Measurements from ENCODE around the gene MYO1D.

The MYO1D gene

DNA sequence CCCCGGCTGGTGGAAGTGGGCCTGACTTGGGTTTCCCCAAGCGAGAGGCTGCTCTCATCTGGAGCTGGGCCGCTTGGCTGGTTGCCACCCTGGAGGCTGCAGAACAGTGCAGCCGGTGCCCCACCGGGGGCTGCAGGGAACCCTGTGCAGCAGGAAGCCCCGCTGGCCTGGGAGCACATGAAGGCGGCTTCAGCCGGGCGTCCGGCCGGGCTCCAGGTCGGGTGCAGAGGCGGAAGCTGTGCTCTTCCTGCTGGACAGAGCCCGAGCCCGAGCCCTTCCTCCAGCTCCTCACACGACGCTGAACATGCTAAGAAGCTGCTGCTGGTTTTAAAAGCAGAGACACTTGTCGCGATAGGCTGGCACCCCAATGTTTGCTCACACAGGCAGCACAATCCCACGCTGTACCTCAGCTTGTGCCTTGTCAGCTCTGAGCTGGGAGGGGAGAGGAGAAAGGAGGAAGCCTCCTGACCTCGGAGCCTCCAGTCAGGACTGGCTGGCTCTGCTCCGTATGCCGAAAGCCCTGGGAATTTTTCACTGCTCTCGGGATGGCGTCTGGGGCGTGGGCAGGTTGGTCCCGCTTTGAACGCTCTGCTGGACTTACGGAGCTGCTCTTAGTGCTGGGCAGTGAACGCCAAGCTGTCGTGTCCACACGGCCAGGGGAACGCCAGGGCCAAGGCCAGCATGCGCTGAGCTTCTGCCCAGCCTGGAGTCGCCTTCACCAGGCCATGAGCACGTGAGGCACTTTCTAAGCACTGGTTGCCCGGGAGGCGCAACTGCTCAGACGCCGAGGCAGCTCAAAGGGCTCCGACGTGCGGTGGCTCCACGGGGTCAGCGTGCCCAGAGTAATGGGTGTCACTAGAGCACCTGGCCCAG lies 381.3 kb downstream of the MYO1D start:
- Histone ChIP-seq H3K14ac (ENCODE audit: low read length) (peak overlapping the region; percentile 77), H2BK12ac (ENCODE audit: low read length) (peak overlapping the region; percentile 30), H3K27ac (replicated peaks; ENCODE audit: low read length) (no peak overlapping the region), H3K4me1 (ENCODE audit: control insufficient read depth in 2 of 2, insufficient read depth in 1 of 2, low read depth in 1 of 2, low read length in 2 of 2) (peaks cover 10 to 13% of the 10 kb centered on the region in 2 donors), H2BK120ac (ENCODE audit: low read depth, low read length) (no peak overlapping the region), H3K79me1 (ENCODE audit: low read depth, low read length) (peaks cover 3% of the 10 kb centered on the region), H3K4me3 (ENCODE audit: low read length in 2 of 2) (no peak overlapping the region), H2AFZ (ENCODE audit: low read length) (peak overlapping the region; percentile 79), H2BK5ac (ENCODE audit: low read length) (no peak overlapping the region), H3K9ac (ENCODE audit: low read depth, low read length, poor library complexity) (peak overlapping the region; percentile 63), H4K91ac (ENCODE audit: low read depth, low read length, poor library complexity) (no peak overlapping the region), H3K23ac (ENCODE audit: low read depth, low read length, poor library complexity) (peak overlapping the region; percentile 46), H3K4me2 (ENCODE audit: insufficient read depth, low read length, poor library complexity, severe bottlenecking) (no peak overlapping the region), H2AK5ac (ENCODE audit: low read depth, low read length) (no peak overlapping the region), H4K8ac (ENCODE audit: low read depth, low read length) (peak overlapping the region; percentile 48), H3K4ac (ENCODE audit: low read length) (no peak overlapping the region), H3K36me3 (replicated peaks in 1 of 2; ENCODE audit: control insufficient read depth in 2 of 2, insufficient read depth in 2 of 2, low read length in 2 of 2) (peaks cover 0 to 6% of the 10 kb centered on the region in 2 donors), H2BK15ac (ENCODE audit: low read length) (peak overlapping the region; percentile 68), H3K18ac (ENCODE audit: low read length) (peak overlapping the region; percentile 83), H3K27me3 (ENCODE audit: control insufficient read depth in 3 of 3, insufficient read depth in 3 of 3, low read depth in 1 of 3, low read length in 3 of 3) (no peaks in the 10 kb centered on the region), H3K9me3 (replicated peaks in 1 of 2; ENCODE audit: control insufficient read depth in 2 of 2, insufficient read depth in 1 of 2, low read depth in 1 of 2, low read length in 2 of 2) (no peaks in the 10 kb centered on the region)
- no peak for DNase-seq (ENCODE audit: low spot score)
- no CpG with 5 or more reads among the region's 45 CpGs for WGBS, 2 donors (ENCODE audit: extremely low coverage in 2 of 2, insufficient read length in 2 of 2, insufficient replicate concordance in 1 of 2)

DNA sequence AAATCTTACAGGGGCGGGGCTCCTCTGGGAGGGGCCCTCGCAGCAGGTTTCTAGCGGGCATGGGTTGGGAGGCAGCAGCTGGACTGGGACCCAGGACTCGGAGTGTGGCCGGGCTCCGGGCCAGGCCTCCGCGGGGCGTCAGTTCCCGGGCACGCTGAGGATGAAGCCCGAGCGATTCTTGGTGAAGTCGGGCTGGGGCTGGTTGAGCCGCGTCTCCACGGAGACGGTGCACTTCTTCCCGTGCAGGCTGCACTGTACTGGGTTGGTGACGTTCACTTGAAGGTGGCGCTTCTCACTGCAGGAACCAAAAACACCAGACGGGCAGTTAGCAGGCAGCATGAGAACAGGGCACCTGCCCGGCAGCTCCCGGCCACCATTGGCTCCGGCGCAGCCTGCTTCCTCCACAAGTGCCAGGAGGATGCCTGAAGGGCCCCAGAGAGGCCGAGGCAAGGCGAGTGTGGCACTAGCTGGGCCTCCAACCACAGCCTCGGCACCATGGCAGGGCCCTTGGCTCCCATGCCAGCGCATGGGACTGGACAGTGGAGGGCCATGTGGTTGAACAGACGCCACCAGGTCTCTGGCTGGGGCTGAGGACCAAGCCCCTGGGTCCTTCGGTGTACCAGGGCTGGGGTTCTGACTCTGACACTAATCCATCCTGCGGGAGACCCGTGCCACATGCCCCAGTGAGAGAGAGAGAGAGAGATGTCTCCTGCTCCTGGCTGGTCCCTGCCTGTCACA lies 382.1 kb downstream of the MYO1D start:
- peak overlapping the region; percentile 30 for H2BK12ac ChIP-seq (ENCODE audit: low read length)
- no peak for DNase-seq (ENCODE audit: low spot score)
- no peak overlapping the region for H3K4ac ChIP-seq (ENCODE audit: low read length)
- no peak overlapping the region for H3K4me2 ChIP-seq (ENCODE audit: insufficient read depth, low read length, poor library complexity, severe bottlenecking)
- H3K18ac ChIP-seq (ENCODE audit: low read length), result peak overlapping the region; percentile 66
- H3K27ac ChIP-seq (replicated peaks; ENCODE audit: low read length), result no peak overlapping the region
- WGBS, 2 donors (ENCODE audit: extremely low coverage in 2 of 2, insufficient read length in 2 of 2, insufficient replicate concordance in 1 of 2), result no CpG with 5 or more reads among the region's 34 CpGs
- H3K36me3 ChIP-seq (replicated peaks in 1 of 2; ENCODE audit: control insufficient read depth in 2 of 2, insufficient read depth in 2 of 2, low read length in 2 of 2), result peaks cover 4 to 14% of the 10 kb centered on the region in 2 donors
- H4K91ac ChIP-seq (ENCODE audit: low read depth, low read length, poor library complexity), result no peak overlapping the region
- no peak overlapping the region for H2BK120ac ChIP-seq (ENCODE audit: low read depth, low read length)
- peak overlapping the region; percentile 59 for H2AK5ac ChIP-seq (ENCODE audit: low read depth, low read length)
- H3K9ac ChIP-seq (ENCODE audit: low read depth, low read length, poor library complexity), result no peak overlapping the region
- peak overlapping the region; percentile 79 for H2AFZ ChIP-seq (ENCODE audit: low read length)
- H3K27me3 ChIP-seq (ENCODE audit: control insufficient read depth in 3 of 3, insufficient read depth in 3 of 3, low read depth in 1 of 3, low read length in 3 of 3), result no peaks in the 10 kb centered on the region
- peak overlapping the region; percentile 60 for H3K14ac ChIP-seq (ENCODE audit: low read length)
- peak overlapping the region; percentile 46 for H3K23ac ChIP-seq (ENCODE audit: low read depth, low read length, poor library complexity)
- H3K4me1 ChIP-seq (ENCODE audit: control insufficient read depth in 2 of 2, insufficient read depth in 1 of 2, low read depth in 1 of 2, low read length in 2 of 2), result peaks cover 12 to 16% of the 10 kb centered on the region in 2 donors
- H3K79me1 ChIP-seq (ENCODE audit: low read depth, low read length), result peaks cover 3% of the 10 kb centered on the region
- H2BK15ac ChIP-seq (ENCODE audit: low read length), result no peak overlapping the region
- peak overlapping the region; percentile 7 for H4K8ac ChIP-seq (ENCODE audit: low read depth, low read length)
- no peaks in the 10 kb centered on the region for H3K9me3 ChIP-seq (replicated peaks in 1 of 2; ENCODE audit: control insufficient read depth in 2 of 2, insufficient read depth in 1 of 2, low read depth in 1 of 2, low read length in 2 of 2)
- H2BK5ac ChIP-seq (ENCODE audit: low read length), result no peak overlapping the region
- no peak overlapping the region for H3K4me3 ChIP-seq (ENCODE audit: low read length in 2 of 2)

DNA sequence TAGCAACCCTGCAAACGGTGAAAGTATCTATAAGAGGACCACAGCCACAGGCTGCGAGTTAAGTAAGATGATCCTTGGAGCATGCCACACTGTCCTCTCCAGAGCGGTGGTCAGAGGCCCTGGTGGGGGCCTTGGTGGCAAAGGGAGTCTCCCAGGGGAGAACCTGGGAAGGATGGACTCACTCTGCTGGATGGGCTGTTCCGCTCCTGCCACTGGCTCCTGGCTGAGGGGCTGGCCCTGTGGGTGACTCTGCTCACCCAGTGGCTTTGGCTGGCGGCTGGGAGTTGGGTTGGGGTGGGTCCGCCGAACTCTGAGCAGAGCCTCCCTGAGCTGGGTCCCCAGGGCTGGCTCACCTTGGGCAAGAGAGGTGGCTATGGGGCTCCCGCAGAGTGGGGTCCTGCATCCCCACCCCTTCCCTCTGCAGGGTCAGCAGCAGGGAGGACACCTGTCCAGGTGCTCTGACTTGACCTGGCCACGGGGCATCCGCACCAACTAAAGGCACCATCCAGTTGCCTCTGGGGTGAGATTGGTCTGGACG lies 382.9 kb downstream of the MYO1D start:
- Histone ChIP-seq H3K4me2 (ENCODE audit: insufficient read depth, low read length, poor library complexity, severe bottlenecking) (no peak overlapping the region), H3K9ac (ENCODE audit: low read depth, low read length, poor library complexity) (no peak overlapping the region), H4K8ac (ENCODE audit: low read depth, low read length) (no peak overlapping the region), H2AK5ac (ENCODE audit: low read depth, low read length) (peak overlapping the region; percentile 18), H4K91ac (ENCODE audit: low read depth, low read length, poor library complexity) (no peak overlapping the region), H2BK12ac (ENCODE audit: low read length) (no peak overlapping the region), H2AFZ (ENCODE audit: low read length) (no peak overlapping the region), H3K79me1 (ENCODE audit: low read depth, low read length) (peaks cover 3% of the 10 kb centered on the region), H3K27me3 (ENCODE audit: control insufficient read depth in 3 of 3, insufficient read depth in 3 of 3, low read depth in 1 of 3, low read length in 3 of 3) (no peaks in the 10 kb centered on the region), H3K14ac (ENCODE audit: low read length) (no peak overlapping the region), H3K9me3 (replicated peaks in 1 of 2; ENCODE audit: control insufficient read depth in 2 of 2, insufficient read depth in 1 of 2, low read depth in 1 of 2, low read length in 2 of 2) (no peaks in the 10 kb centered on the region), H3K23ac (ENCODE audit: low read depth, low read length, poor library complexity) (no peak overlapping the region), H3K36me3 (replicated peaks in 1 of 2; ENCODE audit: control insufficient read depth in 2 of 2, insufficient read depth in 2 of 2, low read length in 2 of 2) (peaks cover 7 to 21% of the 10 kb centered on the region in 2 donors), H3K4me3 (ENCODE audit: low read length in 2 of 2) (no peak overlapping the region), H3K27ac (replicated peaks; ENCODE audit: low read length) (no peak overlapping the region), H3K4me1 (ENCODE audit: control insufficient read depth in 2 of 2, insufficient read depth in 1 of 2, low read depth in 1 of 2, low read length in 2 of 2) (peaks cover 16 to 19% of the 10 kb centered on the region in 2 donors), H3K18ac (ENCODE audit: low read length) (no peak overlapping the region), H2BK120ac (ENCODE audit: low read depth, low read length) (no peak overlapping the region), H2BK5ac (ENCODE audit: low read length) (no peak overlapping the region), H3K4ac (ENCODE audit: low read length) (no peak overlapping the region), H2BK15ac (ENCODE audit: low read length) (no peak overlapping the region)
- WGBS, 2 donors (ENCODE audit: extremely low coverage in 2 of 2, insufficient read length in 2 of 2, insufficient replicate concordance in 1 of 2), result no CpG with 5 or more reads among the region's 11 CpGs
- DNase-seq (ENCODE audit: low spot score), result no peak

DNA sequence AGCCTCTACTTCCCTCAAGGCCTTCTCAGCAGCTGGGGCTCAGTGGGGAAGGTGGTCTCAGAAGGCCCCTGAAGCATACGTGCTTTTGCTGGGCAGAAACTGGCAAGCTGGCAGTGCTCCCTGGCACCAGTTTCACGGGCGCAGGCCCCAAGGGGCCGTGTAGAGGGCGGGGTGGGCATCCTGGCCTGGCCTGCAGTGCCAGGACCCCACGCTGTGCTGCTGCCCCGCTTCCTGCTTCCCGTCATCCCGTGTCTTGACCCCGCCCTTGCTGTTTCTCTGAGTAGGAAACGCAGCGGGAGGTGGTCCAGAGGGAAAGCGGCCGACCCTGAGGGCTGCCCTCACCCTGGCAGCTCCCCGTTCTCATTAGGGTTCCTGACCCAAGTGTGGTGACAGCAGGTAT lies 383.4 kb downstream of the MYO1D start:
- WGBS, 2 donors (ENCODE audit: extremely low coverage in 2 of 2, insufficient read length in 2 of 2, insufficient replicate concordance in 1 of 2), result no CpG with 5 or more reads among the region's 15 CpGs
- no peaks in the 10 kb centered on the region for H3K27me3 ChIP-seq (ENCODE audit: control insufficient read depth in 3 of 3, insufficient read depth in 3 of 3, low read depth in 1 of 3, low read length in 3 of 3)
- no peak overlapping the region for H4K8ac ChIP-seq (ENCODE audit: low read depth, low read length)

More for the DNA sequence above, 383.4 kb downstream of the MYO1D start:
- H2BK15ac ChIP-seq (ENCODE audit: low read length), result no peak overlapping the region
- H2BK120ac ChIP-seq (ENCODE audit: low read depth, low read length), result no peak overlapping the region
- peak overlapping the region; percentile 16 for H3K18ac ChIP-seq (ENCODE audit: low read length)
- no peak overlapping the region for H4K91ac ChIP-seq (ENCODE audit: low read depth, low read length, poor library complexity)
- H3K79me1 ChIP-seq (ENCODE audit: low read depth, low read length), result peaks cover 3% of the 10 kb centered on the region
- no peak overlapping the region for H3K14ac ChIP-seq (ENCODE audit: low read length)
- H2AK5ac ChIP-seq (ENCODE audit: low read depth, low read length), result no peak overlapping the region
- peaks cover 16 to 20% of the 10 kb centered on the region in 2 donors for H3K4me1 ChIP-seq (ENCODE audit: control insufficient read depth in 2 of 2, insufficient read depth in 1 of 2, low read depth in 1 of 2, low read length in 2 of 2)
- no peaks in the 10 kb centered on the region for H3K9me3 ChIP-seq (replicated peaks in 1 of 2; ENCODE audit: control insufficient read depth in 2 of 2, insufficient read depth in 1 of 2, low read depth in 1 of 2, low read length in 2 of 2)
- H2BK5ac ChIP-seq (ENCODE audit: low read length), result no peak overlapping the region
- DNase-seq (ENCODE audit: low spot score), result no peak
- H3K36me3 ChIP-seq (replicated peaks in 1 of 2; ENCODE audit: control insufficient read depth in 2 of 2, insufficient read depth in 2 of 2, low read length in 2 of 2), result peaks cover 8 to 26% of the 10 kb centered on the region in 2 donors
- H2BK12ac ChIP-seq (ENCODE audit: low read length), result no peak overlapping the region
- H3K4me3 ChIP-seq (ENCODE audit: low read length in 2 of 2), result no peak overlapping the region
- no peak overlapping the region for H3K4ac ChIP-seq (ENCODE audit: low read length)
- H3K9ac ChIP-seq (ENCODE audit: low read depth, low read length, poor library complexity), result no peak overlapping the region
- H2AFZ ChIP-seq (ENCODE audit: low read length), result no peak overlapping the region
- H3K4me2 ChIP-seq (ENCODE audit: insufficient read depth, low read length, poor library complexity, severe bottlenecking), result no peak overlapping the region
- no peak overlapping the region for H3K23ac ChIP-seq (ENCODE audit: low read depth, low read length, poor library complexity)
- H3K27ac ChIP-seq (replicated peaks; ENCODE audit: low read length), result no peak overlapping the region
